Umbilical cord (tissue), 2 donors: ENCODE measurements around the gene CLCN7. TPM values are rescaled to one million over a fixed set of nuclear protein-coding genes. Genes with fewer than 3 reads are reported as not detected.

ENCODE experiments used
- DNase-seq: peaks from one replicate; pipeline ENCODE4 v3.0.0-alpha.2; 2015; ENCODE audit warnings: low spot score
- total RNA-seq: library from RNA; depleted of rRNA; stranded (reverse); fragments of >200 nt; gene quantifications from one replicate; pipeline ENCODE4 v1.2.3, GENCODE V29; 2014; ENCODE audit warnings: low replicate concordance; ENCODE audit not compliant: insufficient read depth

CLCN7 gene
- total RNA-seq, 1 donor from 2014 or later: 35.2 TPM

- DNase-seq: no peak
Measured at GRCh38 chr16:1502092-1503004, 27.5 kb upstream of the CLCN7 start.

- DNase-seq: no peak
Measured at GRCh38 chr16:1501630-1502029, 26.8 kb upstream of the CLCN7 start.

DNA sequence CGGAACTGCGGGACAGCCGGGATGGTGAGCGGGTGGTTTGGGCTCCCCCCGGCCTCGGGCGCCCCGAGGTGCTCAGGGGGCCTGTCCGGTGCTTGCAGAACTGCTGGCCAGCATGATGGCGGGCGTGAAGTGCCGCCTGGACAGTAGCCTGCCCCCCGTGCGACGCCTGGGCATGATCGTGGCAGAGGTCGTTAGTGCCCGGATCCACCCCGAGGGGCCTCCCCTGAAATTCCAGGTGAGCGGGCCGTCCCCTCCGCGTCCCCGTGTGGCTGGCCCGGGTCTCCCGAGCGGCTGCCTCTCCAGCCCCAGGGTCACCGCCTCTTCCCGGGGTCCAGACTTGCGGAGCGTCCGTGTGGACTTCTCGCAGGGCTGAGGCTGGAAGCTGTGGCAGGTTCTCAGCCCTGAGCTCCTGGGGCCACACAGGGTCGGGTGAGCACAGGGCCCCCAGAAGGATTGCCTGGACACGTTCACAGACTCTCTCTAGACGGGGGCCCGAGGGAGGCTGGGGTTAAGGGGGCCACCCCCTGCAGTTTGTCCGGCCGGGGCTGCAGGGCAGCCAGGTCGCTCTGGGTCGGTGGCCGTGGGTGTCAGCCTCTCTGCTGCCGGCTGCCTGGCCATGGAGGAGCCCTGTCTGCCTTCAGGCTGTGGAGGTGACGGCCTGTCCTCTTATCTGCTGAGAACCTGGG is 25.8 kb upstream of the CLCN7 start:
- no peak for DNase-seq

DNA sequence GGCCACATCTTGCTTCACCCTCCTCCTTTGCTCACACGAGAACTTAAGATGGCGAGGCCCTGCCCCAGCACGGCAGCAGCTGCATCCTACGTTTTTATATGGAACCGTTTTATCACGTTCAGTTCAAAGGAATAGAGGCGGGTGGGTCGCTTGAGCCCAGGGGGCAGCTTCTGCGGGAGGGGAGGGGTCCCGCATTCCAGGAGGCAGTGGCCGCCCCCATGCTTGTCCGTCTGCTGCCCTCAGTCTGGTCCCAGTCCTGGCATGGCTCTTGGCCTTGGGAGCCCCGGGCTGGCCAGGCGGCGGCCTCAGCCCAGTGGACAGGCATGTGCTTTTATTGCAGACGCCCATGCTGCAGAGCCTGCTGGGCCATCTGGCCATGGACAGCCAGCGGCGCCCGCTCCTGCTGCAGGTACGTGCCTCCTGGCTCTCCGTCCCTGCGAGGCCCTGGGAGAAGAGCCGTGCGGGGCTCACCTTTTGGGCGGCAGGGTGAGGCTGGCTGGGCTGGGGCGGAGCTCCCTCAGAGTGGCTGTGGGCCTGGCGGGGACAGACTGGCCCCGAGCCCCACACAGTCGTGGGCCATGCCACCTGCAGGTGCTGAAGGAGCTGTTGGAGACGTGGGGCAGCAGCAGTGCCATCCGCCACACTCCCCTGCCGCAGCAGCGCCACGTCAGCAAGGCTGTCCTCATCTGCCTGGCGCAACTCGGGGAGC is 25.1 kb upstream of the CLCN7 start:
- no peak for DNase-seq

GRCh38 chr16:1498899-1499676 is 24.3 kb upstream of the CLCN7 start:
- no peak for DNase-seq

GRCh38 chr16:1497014-1497598 is 22.3 kb upstream of the CLCN7 start:
- no peak for DNase-seq

DNA sequence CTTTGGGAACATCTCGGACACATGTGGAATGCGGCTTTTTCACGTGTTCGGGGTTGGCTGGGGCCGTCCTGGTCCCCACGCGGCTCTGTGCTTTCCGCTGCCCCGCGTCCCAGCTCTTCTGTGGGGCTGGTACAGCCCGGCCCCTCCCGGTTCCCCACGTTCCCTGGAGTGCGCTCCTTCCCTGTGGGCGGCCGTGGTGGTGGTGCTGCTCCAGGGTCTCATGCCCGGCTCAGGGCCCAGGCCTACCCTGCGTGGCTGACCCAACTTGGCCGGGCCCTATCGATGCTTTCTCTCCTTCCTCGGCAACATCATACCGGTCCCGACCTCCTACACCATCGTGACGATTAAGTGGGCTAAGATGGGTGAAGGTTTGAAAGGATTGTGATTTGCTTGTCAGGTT is 21.6 kb upstream of the CLCN7 start:
- no peak for DNase-seq

- DNase-seq: no peak
Measured at GRCh38 chr16:1495889-1496262, 21.0 kb upstream of the CLCN7 start.

DNA sequence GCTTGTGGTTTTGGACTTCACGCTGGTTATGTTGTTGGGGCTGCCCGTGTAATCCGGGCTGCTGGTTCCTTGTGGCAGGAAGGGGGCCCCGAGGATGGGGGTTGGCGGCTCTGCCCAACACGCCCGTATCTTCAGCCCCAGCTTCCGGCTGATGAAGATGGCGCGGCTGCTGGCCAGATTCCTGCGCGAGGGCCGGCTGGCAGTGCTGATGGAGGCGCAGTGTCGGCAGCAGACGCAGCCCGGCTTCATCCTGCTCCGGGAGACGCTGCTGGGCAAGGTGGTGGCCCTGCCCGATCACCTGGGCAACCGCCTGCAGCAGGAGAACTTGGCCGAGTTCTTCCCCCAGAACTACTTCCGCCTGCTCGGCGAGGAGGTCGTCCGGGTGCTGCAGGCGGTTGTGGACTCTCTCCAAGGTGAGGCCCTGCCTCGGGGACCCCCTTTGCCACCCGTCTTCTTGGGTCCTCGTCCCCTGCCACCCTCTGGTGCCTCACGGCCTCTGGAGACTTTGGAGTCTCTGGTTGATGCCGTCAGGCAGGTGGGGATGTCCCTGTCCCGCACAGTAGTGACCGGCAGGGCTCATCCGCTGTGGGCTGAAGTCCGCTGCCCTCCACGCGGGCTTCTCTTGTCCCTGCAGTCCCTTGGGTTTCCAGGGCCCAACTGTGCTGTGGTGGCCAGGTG is 20.5 kb upstream of the CLCN7 start:
- DNase-seq: no peak

GRCh38 chr16:1494711-1495110 is 19.9 kb upstream of the CLCN7 start:
- no peak for DNase-seq

DNA sequence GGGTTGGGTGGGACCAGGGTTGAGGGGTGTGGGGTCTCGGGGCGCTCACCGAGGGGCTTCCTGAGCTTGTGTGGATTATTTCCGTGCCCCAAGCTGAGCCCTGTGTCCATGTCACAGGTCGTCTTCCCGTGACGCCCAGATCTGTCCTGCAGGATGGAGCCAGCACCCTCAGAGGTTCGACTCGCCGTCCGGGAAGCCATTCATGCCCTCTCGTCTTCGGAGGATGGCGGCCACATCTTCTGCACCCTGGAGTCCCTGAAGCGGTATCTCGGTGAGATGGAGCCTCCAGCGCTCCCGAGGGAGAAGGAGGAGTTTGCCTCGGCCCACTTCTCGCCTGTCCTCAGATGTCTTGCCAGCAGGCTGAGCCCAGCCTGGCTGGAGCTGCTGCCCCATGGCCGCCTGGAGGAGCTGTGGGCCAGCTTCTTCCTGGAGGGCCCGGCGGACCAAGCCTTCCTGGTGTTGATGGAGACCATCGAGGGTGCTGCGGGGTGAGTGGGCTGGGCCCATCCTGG is 19.4 kb upstream of the CLCN7 start:
- DNase-seq: peak; percentile 38

GRCh38 chr16:1493746-1494094 is 18.9 kb upstream of the CLCN7 start:
- DNase-seq: no peak

DNA sequence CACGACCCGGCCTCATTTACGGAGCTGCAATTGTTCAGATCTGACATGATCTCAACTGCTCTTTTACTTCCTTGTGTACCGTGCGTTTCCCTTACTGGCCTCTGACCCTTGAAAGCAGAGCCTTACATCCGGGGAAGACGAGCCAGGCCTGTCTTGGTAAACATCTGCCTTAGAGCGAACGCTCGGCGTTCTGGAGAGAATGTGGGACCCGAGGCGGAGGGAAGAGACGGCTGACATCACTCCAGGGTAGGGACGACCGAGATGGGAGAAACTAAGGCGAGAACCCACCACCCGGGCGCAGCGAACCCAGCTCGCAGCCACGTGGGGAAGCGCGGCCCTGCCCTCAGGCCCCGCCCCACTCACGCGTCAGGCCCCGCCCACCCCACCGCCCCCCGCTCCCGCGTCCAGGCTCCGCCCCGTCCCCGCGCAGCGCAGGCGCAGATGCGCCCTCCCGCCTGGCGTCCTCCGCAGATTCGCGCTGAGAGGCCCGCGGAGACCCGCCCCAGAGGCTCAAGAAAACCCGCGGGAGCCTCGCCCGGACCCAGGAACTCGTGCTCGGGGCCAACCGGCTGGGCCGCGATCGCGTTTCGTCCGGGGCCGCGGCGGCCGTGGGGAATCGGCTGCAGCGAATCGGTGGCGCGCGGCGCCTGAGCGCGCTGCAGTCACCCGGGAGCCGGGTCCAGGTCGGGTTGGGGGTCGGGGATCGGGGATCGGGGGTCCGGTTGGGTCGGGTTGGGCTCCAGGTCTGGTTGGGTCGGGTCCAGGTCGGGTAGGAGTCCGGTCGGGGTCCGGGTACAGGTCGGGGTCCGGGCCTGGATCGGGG is 18.3 kb upstream of the CLCN7 start, which contains the start of gene TELO2:
TSS of gene TELO2 (plus strand) at position 438 of the 823 bp plus-strand sequence. CDS start 922 bp downstream, outside the sequence.
- DNase-seq: peak; percentile 78

GRCh38 chr16:1492082-1492922 is 17.5 kb upstream of the CLCN7 start:
- DNase-seq: no peak

DNA sequence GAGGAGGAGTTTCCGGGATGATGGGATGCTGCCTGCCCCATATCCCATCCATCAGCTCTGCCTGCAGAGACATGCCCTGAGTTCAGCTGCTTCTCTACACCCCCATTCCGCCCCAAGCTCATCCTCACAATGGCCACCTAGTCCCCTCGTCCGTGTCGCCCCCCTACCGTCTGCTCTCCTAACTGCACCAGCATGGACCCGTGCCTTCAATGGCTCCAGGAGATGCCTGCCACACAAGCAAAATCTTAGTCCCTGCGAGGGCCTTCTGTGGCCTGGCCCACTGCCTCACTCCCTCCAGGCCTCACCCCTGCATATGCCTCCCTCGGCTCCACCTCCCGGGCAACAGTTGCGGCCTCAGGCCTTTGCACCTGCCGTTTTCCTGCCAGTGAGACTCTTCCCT is 16.5 kb upstream of the CLCN7 start:
- no peak for DNase-seq

- DNase-seq: no peak
Measured at GRCh38 chr16:1489077-1489476, 14.2 kb upstream of the CLCN7 start.

GRCh38 chr16:1488619-1489018 is 13.8 kb upstream of the CLCN7 start, which contains the start of gene PTX4:
Gene PTX4 (minus strand): TSS chr16:1488944. CDS start chr16:1488909, 35 bp downstream.
- no peak for DNase-seq

GRCh38 chr16:1488054-1488601 is 13.3 kb upstream of the CLCN7 start:
- DNase-seq: no peak
